Aorta (tissue), 5 donors: ENCODE results near the gene MFSD1. TPM values are rescaled to one million over a fixed set of nuclear protein-coding genes. Genes with fewer than 3 reads are reported as not detected.

ENCODE experiments used
- ATAC-seq: fragments of 200-7000 bp; cut with Tn5 transposase; one replicate; pipeline ENCODE4 v1.9.1; 2022; ENCODE audit warnings: moderate library complexity; ENCODE audit not compliant: low FRiP score
- DNase-seq, 2 donors: peaks; one replicate each; pipeline ENCODE4 v3.0.0-alpha.2; 2020
- H3K27ac ChIP-seq, 2 donors: one replicate each; pipeline ENCODE4 v1.5.1; 2013; ENCODE audit warnings: low read length in 2 of 2, mild to moderate bottlenecking in 2 of 2, moderate library complexity in 2 of 2, control low read depth in 1 of 2, inconsistent platforms in 1 of 2, low read depth in 1 of 2
- H3K27me3 ChIP-seq, 2 donors: one replicate each; pipeline ENCODE4 v1.6.1; 2013; ENCODE audit warnings: control low read depth in 1 of 2, low read length in 1 of 2, mild to moderate bottlenecking in 1 of 2, moderate library complexity in 1 of 2; ENCODE audit not compliant: insufficient read depth in 2 of 2, control insufficient read depth in 1 of 2
- H3K36me3 ChIP-seq, 2 donors: one replicate each; pipeline ENCODE4 v1.6.1; 2013; ENCODE audit warnings: control low read depth in 1 of 2, low read length in 1 of 2, mild to moderate bottlenecking in 1 of 2; ENCODE audit not compliant: insufficient read depth in 2 of 2, control insufficient read depth in 1 of 2
- H3K4me1 ChIP-seq, 2 donors: one replicate each; pipeline ENCODE4 v1.6.1; 2013; ENCODE audit warnings: low read length in 2 of 2, control low read depth in 1 of 2, mild to moderate bottlenecking in 1 of 2, moderate library complexity in 1 of 2; ENCODE audit not compliant: insufficient read depth in 2 of 2, control insufficient read depth in 1 of 2
- H3K4me3 ChIP-seq, 2 donors: one replicate each; pipeline ENCODE4 v1.5.1; 2013; ENCODE audit warnings: low read length in 2 of 2, control low read depth in 1 of 2, mild to moderate bottlenecking in 1 of 2
- H3K9me3 ChIP-seq: one replicate; pipeline ENCODE4 v1.6.1; 2013; ENCODE audit warnings: mild to moderate bottlenecking, low read length; ENCODE audit not compliant: control insufficient read depth
- WGBS, 2 donors: extraction: QIAGEN DNeasy Blood & Tissue Kit; methylation state at CpG; one replicate each; pipeline ENCODE4 v1.1.7; 2013; 5-methylcytosine and 5-hydroxymethylcytosine counted together
- intact Hi-C, 2 donors: fragments of 100-400 bp; cut with DNase I; formaldehyde crosslinking; loops; one replicate each; pipeline versions ENCODE4 v1.14.2 to v1.15.0; 2022
- long read RNA-seq, 2 donors: library from polyadenylated mRNA; unstranded; transcript quantifications; one replicate each; pipeline ENCODE4 v2.0.0, GENCODE V29; 2020 to 2021
- polyA plus RNA-seq, 2 donors: library from polyadenylated mRNA; stranded (reverse); fragments of 200-250 nt; gene quantifications; one replicate each; pipeline ENCODE4 v1.2.3, GENCODE V29; 2013
- total RNA-seq, 2 donors: library from RNA; stranded (reverse); fragmentation: NEBNext Ultra II Directional; extraction: Animal tissue kit (Norgen Biotek cat#: 25700); gene quantifications; one replicate each; pipeline ENCODE4 v1.2.1, GENCODE V29; 2021
- donor health status: healthy with polysubstance abuse.
- donor health status: Bipolar disorder and iron deficiency.
- donor health status: DM: no; HTN: no; CAD: no.
- donor health status: DM: no; HTN: no; CAD: no.
- donor health status: DM: yes; HTN: yes; CAD: no.

Gene MFSD1
- total RNA-seq (10 to 100 TPM; 71.5 to 81.0 TPM), polyA plus RNA-seq (10 to 100 TPM; 44.9 to 63.5 TPM)
- long read RNA-seq, donor 1, transcript MFSD1-215 (15 exons, 2,121 nt): minor isoform, 18 of 310 reads
- long read RNA-seq, donor 1, transcript MFSD1-205 (9 exons, 1,029 nt): minor isoform, 5 of 310 reads
- long read RNA-seq, donor 1, transcript MFSD1-203 (16 exons, 2,423 nt): major isoform, 257 of 310 reads
- long read RNA-seq, donor 1, partial matches to known transcripts: 11 of 310 reads
- long read RNA-seq, donor 1, other reads (novel, unspliced or antisense): 18 of 310 reads
- long read RNA-seq, donor 2, transcript MFSD1-203 (16 exons, 2,423 nt): major isoform, 28 of 53 reads
- long read RNA-seq, donor 2, partial matches to known transcripts: 8 of 53 reads
- long read RNA-seq, donor 2, other reads (novel, unspliced or antisense): 12 of 53 reads

- Histone ChIP-seq H3K27ac (peak within 1 kb of the TSS in 1 of 2 donors; percentile 79), H3K36me3 (peaks cover 2% of the 10 kb centered on the region in 2 donors), H3K4me1 (no peaks in the 10 kb centered on the region), H3K4me3 (peak within 1 kb of the TSS; percentile 49 to 73), H3K9me3 (no peaks in the 10 kb centered on the region), H3K27me3 (no peaks in the 10 kb centered on the region)
- peak; percentile 98 to 99 for DNase-seq
- WGBS, 2 donors: 0 to 1% methylated on average over 52 to 61 of the region's 61 CpGs
- peak; percentile 98 for ATAC-seq
- intact Hi-C loops: no loop called here
Measured at GRCh38 chr3:158801696-158802408, at the start of gene MFSD1. Gene MFSD1 (plus strand): TSS chr3:158802054. CDS start chr3:158802153, 99 bp downstream.

GRCh38 chr3:158753854-158754253 lies 48.0 kb upstream of the MFSD1 start:
- no peak for ATAC-seq
- intact Hi-C loops: no loop called here
- H3K27ac ChIP-seq: no peak overlapping the region

GRCh38 chr3:158755421-158755820 lies 46.4 kb upstream of the MFSD1 start:
- WGBS, 2 donors: 34 to 59% methylated on average over 2 of the region's 2 CpGs
- ATAC-seq (no peak), DNase-seq (no peak)
- Histone ChIP-seq H3K36me3 (no peaks in the 10 kb centered on the region), H3K4me3 (no peak overlapping the region), H3K27me3 (no peaks in the 10 kb centered on the region), H3K4me1 (no peaks in the 10 kb centered on the region), H3K27ac (no peak overlapping the region), H3K9me3 (no peaks in the 10 kb centered on the region)
- intact Hi-C loops: no loop called here

More at GRCh38 chr3:158753854-158754253, 48.0 kb upstream of the MFSD1 start:
- H3K4me3 ChIP-seq: no peak overlapping the region
- DNase-seq: no peak
- no peaks in the 10 kb centered on the region for H3K4me1 ChIP-seq
- H3K27me3 ChIP-seq: no peaks in the 10 kb centered on the region
- H3K36me3 ChIP-seq: no peaks in the 10 kb centered on the region
- no peaks in the 10 kb centered on the region for H3K9me3 ChIP-seq
- WGBS, 2 donors: 96 to 99% methylated on average over 5 of the region's 5 CpGs

GRCh38 chr3:158761350-158761749 lies 40.5 kb upstream of the MFSD1 start:
- WGBS, 2 donors: 84 to 90% methylated on average over 3 of the region's 3 CpGs
- intact Hi-C loops: no loop called here
- Histone ChIP-seq H3K9me3 (no peaks in the 10 kb centered on the region), H3K27ac (no peak overlapping the region), H3K27me3 (no peaks in the 10 kb centered on the region), H3K36me3 (no peaks in the 10 kb centered on the region), H3K4me3 (no peak overlapping the region), H3K4me1 (no peaks in the 10 kb centered on the region)
- DNase-seq: no peak
- ATAC-seq: no peak

- Histone ChIP-seq H3K9me3 (no peaks in the 10 kb centered on the region), H3K36me3 (no peaks in the 10 kb centered on the region), H3K4me1 (no peaks in the 10 kb centered on the region), H3K27me3 (no peaks in the 10 kb centered on the region), H3K4me3 (no peak overlapping the region), H3K27ac (no peak overlapping the region)
- ATAC-seq: peak; percentile 56
- 87 to 90% methylated on average over 4 of the region's 4 CpGs for WGBS, 2 donors
- DNase-seq: no peak
- intact Hi-C loops: no loop called here
Measured at GRCh38 chr3:158762701-158763100, 39.2 kb upstream of the MFSD1 start.

GRCh38 chr3:158763421-158763820 lies 38.4 kb upstream of the MFSD1 start:
- H3K4me1 ChIP-seq: no peaks in the 10 kb centered on the region
- 51 to 72% methylated on average over 2 of the region's 2 CpGs for WGBS, 2 donors
- H3K27ac ChIP-seq: no peak overlapping the region
- intact Hi-C loops: no loop called here
- no peak overlapping the region for H3K4me3 ChIP-seq
- ATAC-seq (no peak), DNase-seq (no peak)
- no peaks in the 10 kb centered on the region for H3K36me3 ChIP-seq
- no peaks in the 10 kb centered on the region for H3K9me3 ChIP-seq
- H3K27me3 ChIP-seq: no peaks in the 10 kb centered on the region

- H3K9me3 ChIP-seq: no peaks in the 10 kb centered on the region
- no peaks in the 10 kb centered on the region for H3K27me3 ChIP-seq
- no peaks in the 10 kb centered on the region for H3K36me3 ChIP-seq
- intact Hi-C loops: loop anchor here in 1 of 2 donors (5.0 kb wide), 1 partner anchor 38 kb away; no protein-coding TSS in a partner anchor
- DNase-seq (no peak), ATAC-seq (no peak)
- H3K4me1 ChIP-seq: no peaks in the 10 kb centered on the region
- no peak overlapping the region for H3K4me3 ChIP-seq
- H3K27ac ChIP-seq: no peak overlapping the region
- 71 to 80% methylated on average over 3 of the region's 3 CpGs for WGBS, 2 donors
Measured at GRCh38 chr3:158765518-158766205, 36.2 kb upstream of the MFSD1 start.

GRCh38 chr3:158766364-158766763 lies 35.5 kb upstream of the MFSD1 start:
- no peaks in the 10 kb centered on the region for H3K27me3 ChIP-seq
- no peaks in the 10 kb centered on the region for H3K4me1 ChIP-seq
- no peaks in the 10 kb centered on the region for H3K36me3 ChIP-seq
- intact Hi-C loops: loop anchor here in 1 of 2 donors (5.0 kb wide), 1 partner anchor 39 kb away; no protein-coding TSS in a partner anchor
- no peaks in the 10 kb centered on the region for H3K9me3 ChIP-seq
- no peak overlapping the region for H3K4me3 ChIP-seq
- DNase-seq (no peak), ATAC-seq (no peak)
- no peak overlapping the region for H3K27ac ChIP-seq
- WGBS, 2 donors: 99 to 100% methylated on average over 1 of the region's 1 CpG
